Loucy (cell line): ENCODE data around the gene FRMD4A.

Source experiments
- CTCF ChIP-seq: fragments of 200-600 bp; sonication (generic); conservative IDR thresholded peaks from 2 replicates; pipeline ENCODE4 v1.5.1; 2014; ENCODE audit warnings: mild to moderate bottlenecking, antibody characterized with exemption, low read length
- EZH2phosphoT487 ChIP-seq: fragments of 200-600 bp; IDR thresholded peaks from 2 replicates; pipeline ENCODE4 v1.6.1; 2018; ENCODE audit warnings: antibody characterized with exemption, mild to moderate bottlenecking, moderate library complexity, borderline replicate concordance

- TF ChIP-seq CTCF (no peak), EZH2phosphoT487 (no peak)
Measured at GRCh38 chr10:14196113-14196512, 134.6 kb downstream of the FRMD4A start.
